WTC11 (cell line): ENCODE measurements around the gene GSC2.

ENCODE experiments used
- ZNF121 ChIP-seq: sonication (generic); formaldehyde crosslinking; IDR thresholded peaks from 2 replicates; pipeline ENCODE4 v1.8.0; 2023; ENCODE audit warnings: missing genetic modification reagents
- ZNF232 ChIP-seq: sonication (generic); formaldehyde crosslinking; IDR thresholded peaks from 2 replicates; pipeline ENCODE4 v1.8.0; 2022; ENCODE audit warnings: mild to moderate bottlenecking, missing genetic modification reagents
- ZNF423 ChIP-seq: fragments of 250-450 bp; sonication (Bioruptor Pico); IDR thresholded peaks from 2 replicates; pipeline ENCODE4 v2.1.2; 2022; ENCODE audit warnings: mild to moderate bottlenecking, moderate library complexity
- TF ChIP-seq, protein P1 (sequence below): fragments of 200-600 bp; IDR thresholded peaks from 2 replicates; pipeline ENCODE4 v1.8.0; 2022; ENCODE audit warnings: antibody characterized with exemption
- TF ChIP-seq, protein P2 (sequence below): sonication (generic); formaldehyde crosslinking; IDR thresholded peaks from 2 replicates; pipeline ENCODE4 v1.8.0; 2022; ENCODE audit warnings: mild to moderate bottlenecking, missing genetic modification reagents
- TF ChIP-seq, protein P3 (sequence below): sonication (generic); formaldehyde crosslinking; IDR thresholded peaks from 2 replicates; pipeline ENCODE4 v1.8.0; 2022; ENCODE audit warnings: missing genetic modification reagents
- TF ChIP-seq, protein P4 (sequence below): sonication (generic); formaldehyde crosslinking; IDR thresholded peaks from 2 replicates; pipeline ENCODE4 v1.8.0; 2022; ENCODE audit warnings: mild to moderate bottlenecking, missing genetic modification reagents
- TF ChIP-seq, protein P5 (sequence below): sonication (generic); formaldehyde crosslinking; IDR thresholded peaks from 2 replicates; pipeline ENCODE4 v1.8.1; 2022; ENCODE audit warnings: low read depth, missing genetic modification reagents, borderline replicate concordance
- TF ChIP-seq, protein P6 (sequence below): sonication (generic); formaldehyde crosslinking; IDR thresholded peaks from 2 replicates; pipeline ENCODE4 v1.8.0; 2022; ENCODE audit warnings: mild to moderate bottlenecking, missing genetic modification reagents

DNA sequence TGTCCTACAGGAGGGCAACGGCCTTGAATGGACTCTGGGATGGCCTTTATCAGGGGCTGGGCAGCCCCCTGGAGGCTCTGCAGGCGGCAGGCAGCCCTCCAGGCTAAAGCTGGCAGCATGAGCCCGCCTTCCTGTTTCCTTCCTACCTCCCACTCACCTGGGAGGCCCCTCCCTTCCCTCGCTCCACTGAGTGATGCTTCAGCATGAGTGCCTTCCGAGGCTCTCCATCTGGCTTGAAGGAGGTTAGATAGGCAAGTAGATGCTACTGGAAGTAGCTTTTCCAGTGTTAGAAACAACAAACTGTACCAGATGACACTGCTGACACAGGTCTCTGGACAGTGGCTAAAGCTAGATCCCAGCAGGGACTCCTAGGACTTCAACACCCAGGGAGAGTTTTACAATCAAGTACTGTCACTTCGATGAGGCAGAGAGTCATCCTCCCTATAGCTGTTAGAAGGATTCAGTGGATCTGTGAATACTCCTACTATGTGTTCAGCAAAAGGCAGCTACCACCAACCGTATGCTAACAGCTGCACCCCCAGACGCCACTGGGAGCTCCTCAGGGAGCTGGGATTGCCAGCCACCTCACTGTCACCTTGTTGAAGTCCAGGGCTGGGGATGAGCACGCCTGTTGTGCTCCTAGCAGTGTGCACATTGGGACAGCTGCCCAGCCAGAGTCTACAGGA lies 32.5 kb upstream of the GSC2 start:
- TF ChIP-seq, protein P1, sequence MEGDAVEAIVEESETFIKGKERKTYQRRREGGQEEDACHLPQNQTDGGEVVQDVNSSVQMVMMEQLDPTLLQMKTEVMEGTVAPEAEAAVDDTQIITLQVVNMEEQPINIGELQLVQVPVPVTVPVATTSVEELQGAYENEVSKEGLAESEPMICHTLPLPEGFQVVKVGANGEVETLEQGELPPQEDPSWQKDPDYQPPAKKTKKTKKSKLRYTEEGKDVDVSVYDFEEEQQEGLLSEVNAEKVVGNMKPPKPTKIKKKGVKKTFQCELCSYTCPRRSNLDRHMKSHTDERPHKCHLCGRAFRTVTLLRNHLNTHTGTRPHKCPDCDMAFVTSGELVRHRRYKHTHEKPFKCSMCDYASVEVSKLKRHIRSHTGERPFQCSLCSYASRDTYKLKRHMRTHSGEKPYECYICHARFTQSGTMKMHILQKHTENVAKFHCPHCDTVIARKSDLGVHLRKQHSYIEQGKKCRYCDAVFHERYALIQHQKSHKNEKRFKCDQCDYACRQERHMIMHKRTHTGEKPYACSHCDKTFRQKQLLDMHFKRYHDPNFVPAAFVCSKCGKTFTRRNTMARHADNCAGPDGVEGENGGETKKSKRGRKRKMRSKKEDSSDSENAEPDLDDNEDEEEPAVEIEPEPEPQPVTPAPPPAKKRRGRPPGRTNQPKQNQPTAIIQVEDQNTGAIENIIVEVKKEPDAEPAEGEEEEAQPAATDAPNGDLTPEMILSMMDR = no peak
- TF ChIP-seq ZNF232 (CRISPR knock-in tag) (no peak), ZNF121 (CRISPR knock-in tag) (no peak), ZNF423 (CRISPR knock-in tag) (no peak)
- TF ChIP-seq, protein P2, sequence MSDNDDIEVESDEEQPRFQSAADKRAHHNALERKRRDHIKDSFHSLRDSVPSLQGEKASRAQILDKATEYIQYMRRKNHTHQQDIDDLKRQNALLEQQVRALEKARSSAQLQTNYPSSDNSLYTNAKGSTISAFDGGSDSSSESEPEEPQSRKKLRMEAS (CRISPR knock-in tag) = no peak
- TF ChIP-seq, protein P3, sequence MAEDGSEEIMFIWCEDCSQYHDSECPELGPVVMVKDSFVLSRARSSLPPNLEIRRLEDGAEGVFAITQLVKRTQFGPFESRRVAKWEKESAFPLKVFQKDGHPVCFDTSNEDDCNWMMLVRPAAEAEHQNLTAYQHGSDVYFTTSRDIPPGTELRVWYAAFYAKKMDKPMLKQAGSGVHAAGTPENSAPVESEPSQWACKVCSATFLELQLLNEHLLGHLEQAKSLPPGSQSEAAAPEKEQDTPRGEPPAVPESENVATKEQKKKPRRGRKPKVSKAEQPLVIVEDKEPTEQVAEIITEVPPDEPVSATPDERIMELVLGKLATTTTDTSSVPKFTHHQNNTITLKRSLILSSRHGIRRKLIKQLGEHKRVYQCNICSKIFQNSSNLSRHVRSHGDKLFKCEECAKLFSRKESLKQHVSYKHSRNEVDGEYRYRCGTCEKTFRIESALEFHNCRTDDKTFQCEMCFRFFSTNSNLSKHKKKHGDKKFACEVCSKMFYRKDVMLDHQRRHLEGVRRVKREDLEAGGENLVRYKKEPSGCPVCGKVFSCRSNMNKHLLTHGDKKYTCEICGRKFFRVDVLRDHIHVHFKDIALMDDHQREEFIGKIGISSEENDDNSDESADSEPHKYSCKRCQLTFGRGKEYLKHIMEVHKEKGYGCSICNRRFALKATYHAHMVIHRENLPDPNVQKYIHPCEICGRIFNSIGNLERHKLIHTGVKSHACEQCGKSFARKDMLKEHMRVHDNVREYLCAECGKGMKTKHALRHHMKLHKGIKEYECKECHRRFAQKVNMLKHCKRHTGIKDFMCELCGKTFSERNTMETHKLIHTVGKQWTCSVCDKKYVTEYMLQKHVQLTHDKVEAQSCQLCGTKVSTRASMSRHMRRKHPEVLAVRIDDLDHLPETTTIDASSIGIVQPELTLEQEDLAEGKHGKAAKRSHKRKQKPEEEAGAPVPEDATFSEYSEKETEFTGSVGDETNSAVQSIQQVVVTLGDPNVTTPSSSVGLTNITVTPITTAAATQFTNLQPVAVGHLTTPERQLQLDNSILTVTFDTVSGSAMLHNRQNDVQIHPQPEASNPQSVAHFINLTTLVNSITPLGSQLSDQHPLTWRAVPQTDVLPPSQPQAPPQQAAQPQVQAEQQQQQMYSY = no peak
- TF ChIP-seq, protein P4, sequence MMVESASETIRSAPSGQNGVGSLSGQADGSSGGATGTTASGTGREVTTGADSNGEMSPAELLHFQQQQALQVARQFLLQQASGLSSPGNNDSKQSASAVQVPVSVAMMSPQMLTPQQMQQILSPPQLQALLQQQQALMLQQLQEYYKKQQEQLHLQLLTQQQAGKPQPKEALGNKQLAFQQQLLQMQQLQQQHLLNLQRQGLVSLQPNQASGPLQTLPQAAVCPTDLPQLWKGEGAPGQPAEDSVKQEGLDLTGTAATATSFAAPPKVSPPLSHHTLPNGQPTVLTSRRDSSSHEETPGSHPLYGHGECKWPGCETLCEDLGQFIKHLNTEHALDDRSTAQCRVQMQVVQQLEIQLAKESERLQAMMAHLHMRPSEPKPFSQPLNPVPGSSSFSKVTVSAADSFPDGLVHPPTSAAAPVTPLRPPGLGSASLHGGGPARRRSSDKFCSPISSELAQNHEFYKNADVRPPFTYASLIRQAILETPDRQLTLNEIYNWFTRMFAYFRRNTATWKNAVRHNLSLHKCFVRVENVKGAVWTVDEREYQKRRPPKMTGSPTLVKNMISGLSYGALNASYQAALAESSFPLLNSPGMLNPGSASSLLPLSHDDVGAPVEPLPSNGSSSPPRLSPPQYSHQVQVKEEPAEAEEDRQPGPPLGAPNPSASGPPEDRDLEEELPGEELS (CRISPR knock-in tag) = no peak
- TF ChIP-seq, protein P5, sequence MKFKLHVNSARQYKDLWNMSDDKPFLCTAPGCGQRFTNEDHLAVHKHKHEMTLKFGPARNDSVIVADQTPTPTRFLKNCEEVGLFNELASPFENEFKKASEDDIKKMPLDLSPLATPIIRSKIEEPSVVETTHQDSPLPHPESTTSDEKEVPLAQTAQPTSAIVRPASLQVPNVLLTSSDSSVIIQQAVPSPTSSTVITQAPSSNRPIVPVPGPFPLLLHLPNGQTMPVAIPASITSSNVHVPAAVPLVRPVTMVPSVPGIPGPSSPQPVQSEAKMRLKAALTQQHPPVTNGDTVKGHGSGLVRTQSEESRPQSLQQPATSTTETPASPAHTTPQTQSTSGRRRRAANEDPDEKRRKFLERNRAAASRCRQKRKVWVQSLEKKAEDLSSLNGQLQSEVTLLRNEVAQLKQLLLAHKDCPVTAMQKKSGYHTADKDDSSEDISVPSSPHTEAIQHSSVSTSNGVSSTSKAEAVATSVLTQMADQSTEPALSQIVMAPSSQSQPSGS (CRISPR knock-in tag) = no peak
- TF ChIP-seq, protein P6, sequence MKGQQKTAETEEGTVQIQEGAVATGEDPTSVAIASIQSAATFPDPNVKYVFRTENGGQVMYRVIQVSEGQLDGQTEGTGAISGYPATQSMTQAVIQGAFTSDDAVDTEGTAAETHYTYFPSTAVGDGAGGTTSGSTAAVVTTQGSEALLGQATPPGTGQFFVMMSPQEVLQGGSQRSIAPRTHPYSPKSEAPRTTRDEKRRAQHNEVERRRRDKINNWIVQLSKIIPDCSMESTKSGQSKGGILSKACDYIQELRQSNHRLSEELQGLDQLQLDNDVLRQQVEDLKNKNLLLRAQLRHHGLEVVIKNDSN = no peak
